WTC11 (cell line): ENCODE measurements around the gene EFNA5. TPM values are rescaled to one million over a fixed set of nuclear protein-coding genes. Genes with fewer than 3 reads are reported as not detected.

Experiments
- ATAC-seq: fragments of 200-7000 bp; cut with Tn5 transposase; 2 replicates; pipeline ENCODE4 v1.10.0; 2021; ENCODE audit warnings: mild to moderate bottlenecking, moderate library complexity
- CTCF ChIA-PET: fragments of 300-600 bp; sonication (Branson Sonifier 250); formaldehyde crosslinking; loops from one replicate; lab custom pipeline; 2021; ENCODE audit warnings: antibody characterized with exemption; lab: Charles Lee
- POLR2A ChIA-PET: fragments of 350-600 bp; sonication (Branson Sonifier 250); formaldehyde crosslinking; loops from one replicate; lab custom pipeline; 2021; ENCODE audit warnings: antibody characterized with exemption; lab: Charles Lee
- DNase-seq: peaks from one replicate; pipeline ENCODE4 v3.0.0; 2021; ENCODE audit warnings: low spot score
- H3K27ac Mint-ChIP-seq: 2 replicates; pipeline ENCODE4 v1.8.0; 2021; ENCODE audit warnings: mixed read lengths
- H3K27me3 Mint-ChIP-seq: 2 replicates; pipeline ENCODE4 v1.8.0; 2021; ENCODE audit warnings: low read depth, mild to moderate bottlenecking, moderate library complexity, mixed read lengths
- H3K36me3 Mint-ChIP-seq: 2 replicates; pipeline ENCODE4 v1.8.0; 2021; ENCODE audit warnings: mixed read lengths
- H3K4me1 Mint-ChIP-seq: 2 replicates; pipeline ENCODE4 v1.8.0; 2022; ENCODE audit warnings: mixed read lengths
- H3K4me3 Mint-ChIP-seq: 2 replicates; pipeline ENCODE4 v1.8.0; 2021; ENCODE audit warnings: mild to moderate bottlenecking, moderate library complexity, mixed read lengths
- H3K9me3 Mint-ChIP-seq: 2 replicates; pipeline ENCODE4 v1.8.0; 2021; ENCODE audit warnings: mixed read lengths
- CREB1 ChIP-seq: sonication (generic); formaldehyde crosslinking; IDR thresholded peaks from 2 replicates; pipeline ENCODE4 v1.8.0; 2023; ENCODE audit warnings: mild to moderate bottlenecking, missing genetic modification reagents
- ESRRA ChIP-seq: sonication (generic); formaldehyde crosslinking; IDR thresholded peaks from 2 replicates; pipeline ENCODE4 v1.8.1; 2022; ENCODE audit warnings: mild to moderate bottlenecking, missing genetic modification reagents, borderline replicate concordance
- ETV6 ChIP-seq: sonication (generic); formaldehyde crosslinking; IDR thresholded peaks from 2 replicates; pipeline ENCODE4 v1.8.1; 2022; ENCODE audit warnings: mild to moderate bottlenecking, missing genetic modification reagents
- FOXJ3 ChIP-seq: sonication (generic); formaldehyde crosslinking; IDR thresholded peaks from 2 replicates; pipeline ENCODE4 v1.9.0; 2021; ENCODE audit warnings: missing genetic modification reagents, mild to moderate bottlenecking, borderline replicate concordance
- GABPB1 ChIP-seq: sonication (generic); formaldehyde crosslinking; IDR thresholded peaks from 2 replicates; pipeline ENCODE4 v1.8.1; 2023; ENCODE audit warnings: mild to moderate bottlenecking, missing genetic modification reagents
- JAZF1 ChIP-seq: fragments of 250-450 bp; sonication (Bioruptor Pico); IDR thresholded peaks from 2 replicates; pipeline ENCODE4 v1.9.0; 2021; ENCODE audit warnings: moderate library complexity, mild to moderate bottlenecking, inconsistent platforms
- MXD4 ChIP-seq: fragments of 250-450 bp; sonication (Bioruptor Pico); IDR thresholded peaks from 2 replicates; pipeline ENCODE4 v1.8.0; 2021; ENCODE audit warnings: mild to moderate bottlenecking, moderate library complexity, borderline replicate concordance
- RELA ChIP-seq: sonication (generic); formaldehyde crosslinking; IDR thresholded peaks from 2 replicates; pipeline ENCODE4 v1.8.1; 2022; ENCODE audit warnings: missing genetic modification reagents, mild to moderate bottlenecking, borderline replicate concordance
- ZBTB21 ChIP-seq: sonication (generic); formaldehyde crosslinking; IDR thresholded peaks from 2 replicates; pipeline ENCODE4 v1.8.1; 2023; ENCODE audit warnings: mild to moderate bottlenecking, missing genetic modification reagents, borderline replicate concordance
- ZNF138 ChIP-seq: sonication (generic); formaldehyde crosslinking; conservative IDR thresholded peaks from 2 replicates; pipeline ENCODE4 v1.8.1; 2022; ENCODE audit warnings: mild to moderate bottlenecking, moderate library complexity, missing genetic modification reagents
- ZNF219 ChIP-seq: sonication (generic); formaldehyde crosslinking; IDR thresholded peaks from 2 replicates; pipeline ENCODE4 v1.8.0; 2023; ENCODE audit warnings: missing genetic modification reagents, mild to moderate bottlenecking, borderline replicate concordance
- ZNF396 ChIP-seq: fragments of 250-450 bp; sonication (Bioruptor Pico); IDR thresholded peaks from 2 replicates; pipeline ENCODE4 v1.8.0; 2021; ENCODE audit warnings: mild to moderate bottlenecking, moderate library complexity, borderline replicate concordance
- total RNA-seq: library from RNA; stranded (reverse); gene quantifications from 3 replicates; pipeline ENCODE4 v1.2.3, GENCODE V29; 2021
- TF ChIP-seq, protein P1 (sequence below): sonication (generic); formaldehyde crosslinking; IDR thresholded peaks from 2 replicates; pipeline ENCODE4 v1.8.1; 2023; ENCODE audit warnings: mild to moderate bottlenecking, missing genetic modification reagents
- TF ChIP-seq, protein P2 (sequence below): fragments of 200-600 bp; IDR thresholded peaks from 2 replicates; pipeline ENCODE4 v1.8.0; 2022; ENCODE audit warnings: antibody characterized with exemption
- TF ChIP-seq, protein P3 (sequence below): sonication (generic); formaldehyde crosslinking; IDR thresholded peaks from 2 replicates; pipeline ENCODE4 v1.8.0; 2022; ENCODE audit warnings: mild to moderate bottlenecking, missing genetic modification reagents
- TF ChIP-seq, protein P4 (sequence below): sonication (generic); formaldehyde crosslinking; IDR thresholded peaks from 2 replicates; pipeline ENCODE4 v1.8.0; 2022; ENCODE audit warnings: missing genetic modification reagents
- TF ChIP-seq, protein P5 (sequence below): sonication (generic); formaldehyde crosslinking; IDR thresholded peaks from 2 replicates; pipeline ENCODE4 v1.8.1; 2023; ENCODE audit warnings: mild to moderate bottlenecking, missing genetic modification reagents, moderate library complexity
- TF ChIP-seq, protein P6 (sequence below): fragments of 250-450 bp; sonication (Bioruptor Pico); IDR thresholded peaks from 2 replicates; pipeline ENCODE4 v1.9.0; 2021; ENCODE audit warnings: moderate library complexity, mild to moderate bottlenecking, inconsistent platforms, borderline replicate concordance

Gene EFNA5
- total RNA-seq, 1 experiment from 2014 or later = 17.4 TPM

DNA sequence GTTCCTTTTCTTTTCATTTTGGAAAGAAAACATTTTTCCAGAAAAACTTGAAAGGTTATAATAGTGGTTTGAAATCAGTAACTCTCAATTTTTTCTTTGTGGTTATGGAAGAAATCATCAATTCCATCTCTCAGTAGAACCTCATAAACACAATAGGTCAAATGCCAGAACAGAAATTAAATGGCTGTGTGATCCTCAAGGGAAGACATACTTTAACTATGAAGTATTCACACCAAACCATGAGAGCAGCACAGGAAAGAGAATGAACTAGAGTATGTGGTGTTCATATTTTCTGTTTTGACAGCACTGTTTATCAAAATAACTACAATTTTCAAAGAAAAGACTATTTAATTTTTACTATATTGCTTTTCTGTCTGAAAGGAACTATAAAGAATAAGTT lies 29.7 kb upstream of the EFNA5 start:
- Mint-ChIP-seq H3K4me1 (peaks cover 20% of the 10 kb centered on the region), H3K4me3 (no peak overlapping the region), H3K27ac (no peak overlapping the region), H3K27me3 (no peaks in the 10 kb centered on the region), H3K36me3 (no peaks in the 10 kb centered on the region), H3K9me3 (peaks cover 3% of the 10 kb centered on the region)
- ChIA-PET CTCF (no interaction called here), POLR2A (no interaction called here)
- no peak for DNase-seq
- TF ChIP-seq, protein P1, sequence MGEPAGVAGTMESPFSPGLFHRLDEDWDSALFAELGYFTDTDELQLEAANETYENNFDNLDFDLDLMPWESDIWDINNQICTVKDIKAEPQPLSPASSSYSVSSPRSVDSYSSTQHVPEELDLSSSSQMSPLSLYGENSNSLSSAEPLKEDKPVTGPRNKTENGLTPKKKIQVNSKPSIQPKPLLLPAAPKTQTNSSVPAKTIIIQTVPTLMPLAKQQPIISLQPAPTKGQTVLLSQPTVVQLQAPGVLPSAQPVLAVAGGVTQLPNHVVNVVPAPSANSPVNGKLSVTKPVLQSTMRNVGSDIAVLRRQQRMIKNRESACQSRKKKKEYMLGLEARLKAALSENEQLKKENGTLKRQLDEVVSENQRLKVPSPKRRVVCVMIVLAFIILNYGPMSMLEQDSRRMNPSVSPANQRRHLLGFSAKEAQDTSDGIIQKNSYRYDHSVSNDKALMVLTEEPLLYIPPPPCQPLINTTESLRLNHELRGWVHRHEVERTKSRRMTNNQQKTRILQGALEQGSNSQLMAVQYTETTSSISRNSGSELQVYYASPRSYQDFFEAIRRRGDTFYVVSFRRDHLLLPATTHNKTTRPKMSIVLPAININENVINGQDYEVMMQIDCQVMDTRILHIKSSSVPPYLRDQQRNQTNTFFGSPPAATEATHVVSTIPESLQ (CRISPR knock-in tag) = no peak
- TF ChIP-seq, protein P2, sequence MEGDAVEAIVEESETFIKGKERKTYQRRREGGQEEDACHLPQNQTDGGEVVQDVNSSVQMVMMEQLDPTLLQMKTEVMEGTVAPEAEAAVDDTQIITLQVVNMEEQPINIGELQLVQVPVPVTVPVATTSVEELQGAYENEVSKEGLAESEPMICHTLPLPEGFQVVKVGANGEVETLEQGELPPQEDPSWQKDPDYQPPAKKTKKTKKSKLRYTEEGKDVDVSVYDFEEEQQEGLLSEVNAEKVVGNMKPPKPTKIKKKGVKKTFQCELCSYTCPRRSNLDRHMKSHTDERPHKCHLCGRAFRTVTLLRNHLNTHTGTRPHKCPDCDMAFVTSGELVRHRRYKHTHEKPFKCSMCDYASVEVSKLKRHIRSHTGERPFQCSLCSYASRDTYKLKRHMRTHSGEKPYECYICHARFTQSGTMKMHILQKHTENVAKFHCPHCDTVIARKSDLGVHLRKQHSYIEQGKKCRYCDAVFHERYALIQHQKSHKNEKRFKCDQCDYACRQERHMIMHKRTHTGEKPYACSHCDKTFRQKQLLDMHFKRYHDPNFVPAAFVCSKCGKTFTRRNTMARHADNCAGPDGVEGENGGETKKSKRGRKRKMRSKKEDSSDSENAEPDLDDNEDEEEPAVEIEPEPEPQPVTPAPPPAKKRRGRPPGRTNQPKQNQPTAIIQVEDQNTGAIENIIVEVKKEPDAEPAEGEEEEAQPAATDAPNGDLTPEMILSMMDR = no peak
- TF ChIP-seq ZNF219 = no peak
- TF ChIP-seq ZBTB21 (CRISPR knock-in tag) = no peak
- TF ChIP-seq FOXJ3 (CRISPR knock-in tag) = no peak
- TF ChIP-seq JAZF1 = no peak
- TF ChIP-seq ETV6 (CRISPR knock-in tag) = no peak
- no peak for TF ChIP-seq GABPB1
- no peak for TF ChIP-seq RELA (CRISPR knock-in tag)
- TF ChIP-seq, protein P3, sequence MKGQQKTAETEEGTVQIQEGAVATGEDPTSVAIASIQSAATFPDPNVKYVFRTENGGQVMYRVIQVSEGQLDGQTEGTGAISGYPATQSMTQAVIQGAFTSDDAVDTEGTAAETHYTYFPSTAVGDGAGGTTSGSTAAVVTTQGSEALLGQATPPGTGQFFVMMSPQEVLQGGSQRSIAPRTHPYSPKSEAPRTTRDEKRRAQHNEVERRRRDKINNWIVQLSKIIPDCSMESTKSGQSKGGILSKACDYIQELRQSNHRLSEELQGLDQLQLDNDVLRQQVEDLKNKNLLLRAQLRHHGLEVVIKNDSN (CRISPR knock-in tag) = no peak
- TF ChIP-seq, protein P4, sequence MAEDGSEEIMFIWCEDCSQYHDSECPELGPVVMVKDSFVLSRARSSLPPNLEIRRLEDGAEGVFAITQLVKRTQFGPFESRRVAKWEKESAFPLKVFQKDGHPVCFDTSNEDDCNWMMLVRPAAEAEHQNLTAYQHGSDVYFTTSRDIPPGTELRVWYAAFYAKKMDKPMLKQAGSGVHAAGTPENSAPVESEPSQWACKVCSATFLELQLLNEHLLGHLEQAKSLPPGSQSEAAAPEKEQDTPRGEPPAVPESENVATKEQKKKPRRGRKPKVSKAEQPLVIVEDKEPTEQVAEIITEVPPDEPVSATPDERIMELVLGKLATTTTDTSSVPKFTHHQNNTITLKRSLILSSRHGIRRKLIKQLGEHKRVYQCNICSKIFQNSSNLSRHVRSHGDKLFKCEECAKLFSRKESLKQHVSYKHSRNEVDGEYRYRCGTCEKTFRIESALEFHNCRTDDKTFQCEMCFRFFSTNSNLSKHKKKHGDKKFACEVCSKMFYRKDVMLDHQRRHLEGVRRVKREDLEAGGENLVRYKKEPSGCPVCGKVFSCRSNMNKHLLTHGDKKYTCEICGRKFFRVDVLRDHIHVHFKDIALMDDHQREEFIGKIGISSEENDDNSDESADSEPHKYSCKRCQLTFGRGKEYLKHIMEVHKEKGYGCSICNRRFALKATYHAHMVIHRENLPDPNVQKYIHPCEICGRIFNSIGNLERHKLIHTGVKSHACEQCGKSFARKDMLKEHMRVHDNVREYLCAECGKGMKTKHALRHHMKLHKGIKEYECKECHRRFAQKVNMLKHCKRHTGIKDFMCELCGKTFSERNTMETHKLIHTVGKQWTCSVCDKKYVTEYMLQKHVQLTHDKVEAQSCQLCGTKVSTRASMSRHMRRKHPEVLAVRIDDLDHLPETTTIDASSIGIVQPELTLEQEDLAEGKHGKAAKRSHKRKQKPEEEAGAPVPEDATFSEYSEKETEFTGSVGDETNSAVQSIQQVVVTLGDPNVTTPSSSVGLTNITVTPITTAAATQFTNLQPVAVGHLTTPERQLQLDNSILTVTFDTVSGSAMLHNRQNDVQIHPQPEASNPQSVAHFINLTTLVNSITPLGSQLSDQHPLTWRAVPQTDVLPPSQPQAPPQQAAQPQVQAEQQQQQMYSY (CRISPR knock-in tag) = no peak
- no peak for TF ChIP-seq ESRRA (CRISPR knock-in tag)
- TF ChIP-seq, protein P5, sequence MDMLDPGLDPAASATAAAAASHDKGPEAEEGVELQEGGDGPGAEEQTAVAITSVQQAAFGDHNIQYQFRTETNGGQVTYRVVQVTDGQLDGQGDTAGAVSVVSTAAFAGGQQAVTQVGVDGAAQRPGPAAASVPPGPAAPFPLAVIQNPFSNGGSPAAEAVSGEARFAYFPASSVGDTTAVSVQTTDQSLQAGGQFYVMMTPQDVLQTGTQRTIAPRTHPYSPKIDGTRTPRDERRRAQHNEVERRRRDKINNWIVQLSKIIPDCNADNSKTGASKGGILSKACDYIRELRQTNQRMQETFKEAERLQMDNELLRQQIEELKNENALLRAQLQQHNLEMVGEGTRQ (CRISPR knock-in tag) = no peak
- ATAC-seq = no peak

DNA sequence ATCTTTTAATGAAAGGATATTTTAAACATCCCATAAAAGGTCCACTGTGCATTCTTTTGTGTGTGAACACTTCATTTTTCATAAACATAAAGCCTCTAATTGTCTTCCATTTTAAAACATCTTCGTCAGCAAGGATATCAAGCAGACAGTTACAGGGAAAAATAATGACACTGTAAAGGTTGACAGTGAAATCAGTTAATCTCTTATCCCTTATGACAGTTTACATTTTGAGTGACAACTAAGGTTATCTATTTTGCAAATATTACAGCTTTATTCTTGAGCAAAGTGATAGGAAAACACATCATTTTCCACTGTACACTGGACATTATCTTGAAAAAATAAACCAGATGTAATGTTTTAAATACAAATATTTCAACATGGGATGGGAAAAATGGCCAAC lies 28.7 kb upstream of the EFNA5 start:
- ChIA-PET CTCF (no interaction called here), POLR2A (no interaction called here)
- Mint-ChIP-seq H3K27me3 (no peaks in the 10 kb centered on the region), H3K4me1 (peaks cover 11% of the 10 kb centered on the region), H3K27ac (no peak overlapping the region), H3K36me3 (no peaks in the 10 kb centered on the region), H3K4me3 (no peak overlapping the region), H3K9me3 (peaks cover 4% of the 10 kb centered on the region)
- ATAC-seq = no peak
- TF ChIP-seq ZNF138 (CRISPR knock-in tag) (no peak), MXD4 (CRISPR knock-in tag) (no peak), CREB1 (CRISPR knock-in tag) (no peak), ZNF396 (no peak)
- TF ChIP-seq, protein P6, sequence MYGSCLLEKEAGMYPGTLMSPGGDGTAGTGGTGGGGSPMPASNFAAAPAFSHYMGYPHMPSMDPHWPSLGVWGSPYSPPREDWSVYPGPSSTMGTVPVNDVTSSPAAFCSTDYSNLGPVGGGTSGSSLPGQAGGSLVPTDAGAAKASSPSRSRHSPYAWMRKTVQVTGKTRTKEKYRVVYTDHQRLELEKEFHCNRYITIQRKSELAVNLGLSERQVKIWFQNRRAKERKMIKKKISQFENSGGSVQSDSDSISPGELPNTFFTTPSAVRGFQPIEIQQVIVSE (CRISPR knock-in tag) = no peak
- no peak for DNase-seq
